MCF 10A (cell line): Measurements from ENCODE around the gene SH3PXD2B. TPM values are rescaled to one million over a fixed set of nuclear protein-coding genes. Genes with fewer than 3 reads are reported as not detected.

ENCODE experiments used
- BruUV-seq: library from RNA; stranded (reverse); fragments of 400-500 nt; replicated peaks from 2 replicates; lab custom pipeline; 2021; lab: Mats Ljungman, UMichigan
- CTCF ChIA-PET: fragments of 300-600 bp; sonication (Branson Sonifier 250); formaldehyde crosslinking; extraction: SDS; loops from one replicate; lab custom pipeline; 2021; ENCODE audit warnings: antibody characterized with exemption, inconsistent platforms; lab: Yijun Ruan, JAX
- POLR2A ChIA-PET: fragments of 300-600, 350-650 bp; sonication (Branson Sonifier 250); formaldehyde crosslinking; extraction: SDS; loops from one replicate; lab custom pipeline; 2020; ENCODE audit warnings: antibody characterized with exemption, inconsistent platforms; lab: Yijun Ruan, JAX
- DNase-seq: peaks from one replicate; pipeline ENCODE4 v3.0.0-alpha.2; 2018; ENCODE audit not compliant: unreplicated experiment
- H3K27ac Mint-ChIP-seq: one replicate; pipeline ENCODE4 v1.8.0; 2022; ENCODE audit warnings: mild to moderate bottlenecking, low read depth, mixed read lengths; ENCODE audit not compliant: unreplicated experiment
- H3K27me3 Mint-ChIP-seq: one replicate; pipeline ENCODE4 v1.8.0; 2022; ENCODE audit warnings: mixed read lengths; ENCODE audit not compliant: insufficient read depth, unreplicated experiment
- H3K36me3 Mint-ChIP-seq: one replicate; pipeline ENCODE4 v1.8.0; 2022; ENCODE audit warnings: mild to moderate bottlenecking, moderate library complexity, mixed read lengths; ENCODE audit not compliant: insufficient read depth, unreplicated experiment
- H3K4me1 Mint-ChIP-seq: one replicate; pipeline ENCODE4 v1.8.0; 2022; ENCODE audit warnings: mixed read lengths; ENCODE audit not compliant: insufficient read depth, unreplicated experiment
- H3K4me3 Mint-ChIP-seq: one replicate; pipeline ENCODE4 v1.8.0; 2022; ENCODE audit warnings: mild to moderate bottlenecking, moderate library complexity, mixed read lengths; ENCODE audit not compliant: unreplicated experiment
- H3K9me3 Mint-ChIP-seq: one replicate; pipeline ENCODE4 v1.8.0; 2022; ENCODE audit warnings: mixed read lengths; ENCODE audit not compliant: unreplicated experiment
- CTCF ChIP-seq: fragments of 200-600 bp; IDR thresholded peaks from one replicate; pipeline ENCODE4 v1.8.0; 2022; ENCODE audit warnings: antibody characterized with exemption, mild to moderate bottlenecking; ENCODE audit not compliant: unreplicated experiment
- intact Hi-C: fragments of 100-400 bp; cut with micrococcal nuclease; formaldehyde crosslinking; loops from 2 replicates; pipeline ENCODE4 v1.14.1; 2022
- total RNA-seq: library from RNA; stranded (reverse); gene quantifications from 2 replicates; pipeline ENCODE4 v1.2.3, GENCODE V29; 2022

The SH3PXD2B gene
- total RNA-seq, 1 experiment from 2014 or later, result 34.1 TPM

GRCh38 chr5:172312286-172312685 lies 142.0 kb downstream of the SH3PXD2B start:
- CTCF ChIA-PET, result interaction anchor here (0.6 to 1.0 kb wide), 3 partner anchors 67 to 206 kb away, joined by 3 to 4 read pairs (median 3); no protein-coding TSS in a partner anchor
- no TSS peak for BruUV-seq
- H3K4me1 Mint-ChIP-seq, result peaks cover 13% of the 10 kb centered on the region
- POLR2A ChIA-PET, result interaction anchor here (0.6 kb wide), 2 partner anchors 29 to 249 kb away, joined by 3 read pairs; no protein-coding TSS in a partner anchor
- TF ChIP-seq CTCF, result no peak
- H3K36me3 Mint-ChIP-seq, result no peaks in the 10 kb centered on the region
- no peak overlapping the region for H3K4me3 Mint-ChIP-seq
- no peaks in the 10 kb centered on the region for H3K9me3 Mint-ChIP-seq
- H3K27ac Mint-ChIP-seq, result no peak overlapping the region
- no peak for DNase-seq
- no peaks in the 10 kb centered on the region for H3K27me3 Mint-ChIP-seq
- intact Hi-C loops, result no loop called here

GRCh38 chr5:172311605-172312004 lies 142.7 kb downstream of the SH3PXD2B start:
- Mint-ChIP-seq H3K4me3 (no peak overlapping the region), H3K27me3 (no peaks in the 10 kb centered on the region), H3K36me3 (no peaks in the 10 kb centered on the region), H3K4me1 (peaks cover 13% of the 10 kb centered on the region), H3K27ac (no peak overlapping the region), H3K9me3 (no peaks in the 10 kb centered on the region)
- intact Hi-C loops, result no loop called here
- TF ChIP-seq CTCF, result no peak
- ChIA-PET CTCF (interaction anchor here (0.6 kb wide), 2 partner anchors 68 to 205 kb away, joined by 3 read pairs; no protein-coding TSS in a partner anchor), POLR2A (interaction anchor here (0.7 kb wide), 1 partner anchor 9 kb away, joined by 3 read pairs; no protein-coding TSS in a partner anchor)
- BruUV-seq, result no TSS peak
- no peak for DNase-seq

- H3K9me3 Mint-ChIP-seq, result no peaks in the 10 kb centered on the region
- BruUV-seq, result no TSS peak
- H3K36me3 Mint-ChIP-seq, result no peaks in the 10 kb centered on the region
- H3K4me3 Mint-ChIP-seq, result no peak overlapping the region
- H3K27ac Mint-ChIP-seq, result no peak overlapping the region
- no peak for DNase-seq
- intact Hi-C loops, result no loop called here
- TF ChIP-seq CTCF, result no peak
- ChIA-PET CTCF (no interaction called here), POLR2A (interaction anchor here (0.7 kb wide), 1 partner anchor 9 kb away, joined by 3 read pairs; no protein-coding TSS in a partner anchor)
- H3K4me1 Mint-ChIP-seq, result peaks cover 13% of the 10 kb centered on the region
- H3K27me3 Mint-ChIP-seq, result no peaks in the 10 kb centered on the region
Observed at GRCh38 chr5:172311026-172311425, 143.3 kb downstream of the SH3PXD2B start.

GRCh38 chr5:172305380-172305779 lies 148.9 kb downstream of the SH3PXD2B start:
- H3K27ac Mint-ChIP-seq, result no peak overlapping the region
- H3K9me3 Mint-ChIP-seq, result no peaks in the 10 kb centered on the region
- no TSS peak for BruUV-seq
- no peak overlapping the region for H3K4me3 Mint-ChIP-seq
- CTCF ChIA-PET, result interaction anchor here (0.6 to 1.4 kb wide), 2 partner anchors 12 to 113 kb away, joined by 3 read pairs; no protein-coding TSS in a partner anchor
- H3K36me3 Mint-ChIP-seq, result peaks cover 15% of the 10 kb centered on the region
- H3K4me1 Mint-ChIP-seq, result peaks cover 15% of the 10 kb centered on the region
- intact Hi-C loops, result no loop called here
- TF ChIP-seq CTCF, result no peak
- no peaks in the 10 kb centered on the region for H3K27me3 Mint-ChIP-seq
- POLR2A ChIA-PET, result interaction anchor here (0.5 to 2.2 kb wide), 3 partner anchors 22 to 293 kb away, joined by 3 to 13 read pairs (median 3); partner anchors contain the start of gene UBTD2
- no peak for DNase-seq
